ES-I3 (cell line): ENCODE data around the gene ERMAP.

ENCODE experiments used
- H3K36me3 ChIP-seq: 2 replicates; pipeline ENCODE4 v1.6.1; 2013; ENCODE audit warnings: mild to moderate bottlenecking, low read length, control low read depth, moderate library complexity; ENCODE audit not compliant: insufficient read depth
- H3K4me1 ChIP-seq: 2 replicates; pipeline ENCODE4 v1.6.1; 2013; ENCODE audit warnings: mild to moderate bottlenecking, control low read depth, low read length; ENCODE audit not compliant: insufficient read depth
- H3K9ac ChIP-seq: 2 replicates; pipeline ENCODE4 v1.6.1; 2013; ENCODE audit warnings: low read depth, mild to moderate bottlenecking, low read length, moderate library complexity
- H3K9me3 ChIP-seq: 2 replicates; pipeline ENCODE4 v1.6.1; 2013; ENCODE audit warnings: mild to moderate bottlenecking, low read length, moderate library complexity; ENCODE audit not compliant: control insufficient read depth, insufficient read depth

ERMAP gene

GRCh38 chr1:42822800-42823392 lies 6.0 kb downstream of the ERMAP start:
- Histone ChIP-seq H3K4me1 (peaks cover 10% of the 10 kb centered on the region; the same call in 1 of the 2 replicates), H3K9ac (no peak overlapping the region), H3K9me3 (no peaks in the 10 kb centered on the region), H3K36me3 (no peaks in the 10 kb centered on the region)

- H3K9ac ChIP-seq = no peak overlapping the region
- no peaks in the 10 kb centered on the region for H3K36me3 ChIP-seq
- H3K4me1 ChIP-seq = peaks cover 10% of the 10 kb centered on the region; the same call in 1 of the 2 replicates
- H3K9me3 ChIP-seq = no peaks in the 10 kb centered on the region
These were observed 7.6 kb downstream of the ERMAP start for GRCh38 chr1:42824481-42825035.

GRCh38 chr1:42825036-42825851 lies 8.3 kb downstream of the ERMAP start:
- H3K36me3 ChIP-seq = no peaks in the 10 kb centered on the region
- H3K9ac ChIP-seq = no peak overlapping the region
- H3K4me1 ChIP-seq = peaks cover 10% of the 10 kb centered on the region; the same call in 1 of the 2 replicates
- H3K9me3 ChIP-seq = no peaks in the 10 kb centered on the region

- Histone ChIP-seq H3K9ac (no peak overlapping the region), H3K9me3 (no peaks in the 10 kb centered on the region), H3K4me1 (no peaks in the 10 kb centered on the region), H3K36me3 (no peaks in the 10 kb centered on the region)
These were observed 13.7 kb downstream of the ERMAP start for GRCh38 chr1:42830631-42831030.

- no peak overlapping the region for H3K9ac ChIP-seq
- H3K4me1 ChIP-seq = no peaks in the 10 kb centered on the region
- no peaks in the 10 kb centered on the region for H3K9me3 ChIP-seq
- no peaks in the 10 kb centered on the region for H3K36me3 ChIP-seq
These were observed 14.4 kb downstream of the ERMAP start for GRCh38 chr1:42831273-42831672.

GRCh38 chr1:42832641-42833240 lies 15.8 kb downstream of the ERMAP start:
- Histone ChIP-seq H3K4me1 (no peaks in the 10 kb centered on the region), H3K9ac (no peak overlapping the region), H3K9me3 (no peaks in the 10 kb centered on the region), H3K36me3 (no peaks in the 10 kb centered on the region)

- H3K4me1 ChIP-seq = no peaks in the 10 kb centered on the region
These were observed 17.1 kb downstream of the ERMAP start for GRCh38 chr1:42833981-42834380.

GRCh38 chr1:42834803-42835202 lies 17.9 kb downstream of the ERMAP start:
- Histone ChIP-seq H3K9me3 (no peaks in the 10 kb centered on the region), H3K9ac (no peak overlapping the region), H3K36me3 (no peaks in the 10 kb centered on the region), H3K4me1 (no peaks in the 10 kb centered on the region)

More at GRCh38 chr1:42833981-42834380, 17.1 kb downstream of the ERMAP start:
- no peaks in the 10 kb centered on the region for H3K36me3 ChIP-seq
- no peak overlapping the region for H3K9ac ChIP-seq
- H3K9me3 ChIP-seq = no peaks in the 10 kb centered on the region

- Histone ChIP-seq H3K36me3 (no peaks in the 10 kb centered on the region), H3K4me1 (no peaks in the 10 kb centered on the region), H3K9ac (no peak overlapping the region), H3K9me3 (no peaks in the 10 kb centered on the region)
These were observed 18.5 kb downstream of the ERMAP start for GRCh38 chr1:42835422-42835821.

GRCh38 chr1:42837709-42838108 lies 20.8 kb downstream of the ERMAP start:
- no peaks in the 10 kb centered on the region for H3K9me3 ChIP-seq
- H3K4me1 ChIP-seq = no peaks in the 10 kb centered on the region
- no peak overlapping the region for H3K9ac ChIP-seq
- H3K36me3 ChIP-seq = no peaks in the 10 kb centered on the region

GRCh38 chr1:42838482-42839190 lies 21.7 kb downstream of the ERMAP start:
- Histone ChIP-seq H3K36me3 (no peaks in the 10 kb centered on the region), H3K9me3 (no peaks in the 10 kb centered on the region), H3K9ac (no peak overlapping the region), H3K4me1 (no peaks in the 10 kb centered on the region)

- no peak overlapping the region for H3K9ac ChIP-seq
These were observed 24.1 kb downstream of the ERMAP start for GRCh38 chr1:42841010-42841409.

GRCh38 chr1:42841440-42842147 lies 24.7 kb downstream of the ERMAP start:
- Histone ChIP-seq H3K9ac (no peak overlapping the region), H3K4me1 (peaks cover 3% of the 10 kb centered on the region; the same call in 1 of the 2 replicates), H3K36me3 (no peaks in the 10 kb centered on the region), H3K9me3 (no peaks in the 10 kb centered on the region)

More at GRCh38 chr1:42841010-42841409, 24.1 kb downstream of the ERMAP start:
- Histone ChIP-seq H3K9me3 (no peaks in the 10 kb centered on the region), H3K36me3 (no peaks in the 10 kb centered on the region), H3K4me1 (peaks cover 3% of the 10 kb centered on the region; the same call in 1 of the 2 replicates)
